NCI-H1092 treated with DMSO at 0.1 percent for 48 hours (cell line): Measurements from ENCODE around the gene PMP22.
"Not testable (repeated sequence)": the region's sequence is repeated elsewhere in the genome, so short reads cannot be mapped to it uniquely, and the experiment has no call there.

Experiments used
- DNase-seq: peaks from one replicate; lab custom pipeline; 2025; lab: John Stamatoyannopoulos, UW

Gene PMP22

GRCh38 chr17:15210247-15210646 is 54.9 kb downstream of the PMP22 start:
- no peak for DNase-seq

GRCh38 chr17:15203062-15203461 is 62.1 kb downstream of the PMP22 start:
- not testable (repeated sequence) for DNase-seq

DNA sequence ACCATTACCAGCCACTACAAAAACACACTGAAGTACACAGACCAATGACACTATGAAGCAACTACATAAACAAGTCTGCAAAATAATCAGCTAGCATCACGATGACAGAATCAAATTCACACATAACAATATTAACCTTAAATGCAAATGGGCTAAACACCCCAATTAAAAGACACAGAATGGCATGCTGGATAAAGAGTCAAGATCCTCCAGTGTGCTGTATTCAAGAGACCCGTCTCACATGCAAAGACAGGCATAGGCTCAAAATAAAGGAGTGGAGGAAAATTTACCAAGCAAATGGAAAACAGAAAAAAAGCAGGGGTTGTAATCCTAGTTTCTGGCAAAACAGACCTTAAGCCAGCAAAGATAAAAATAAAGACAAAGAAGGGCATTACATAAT is 64.6 kb downstream of the PMP22 start:
- not testable (repeated sequence) for DNase-seq

DNA sequence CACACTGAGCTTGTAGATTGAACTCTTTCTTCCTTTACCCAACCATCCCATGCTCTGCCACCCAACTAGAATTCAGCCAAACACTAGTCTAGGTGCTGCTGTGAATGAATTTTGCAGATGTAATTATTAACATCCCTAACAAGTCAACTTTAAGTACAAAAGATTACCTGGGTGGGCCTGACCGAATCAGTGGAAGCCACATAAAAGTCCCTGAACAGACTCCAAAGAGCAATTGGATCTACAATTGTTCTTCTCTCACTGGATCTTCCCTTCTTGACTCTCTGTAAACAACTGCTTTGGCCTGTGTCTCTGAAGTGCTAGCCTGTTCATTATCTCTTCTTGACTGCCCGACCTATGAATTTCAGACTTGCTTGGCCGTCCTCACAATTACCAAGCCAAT is 67.9 kb downstream of the PMP22 start:
- DNase-seq = no peak

- DNase-seq = peak; percentile 4
Measured at GRCh38 chr17:15194859-15195277, 70.3 kb downstream of the PMP22 start.

DNA sequence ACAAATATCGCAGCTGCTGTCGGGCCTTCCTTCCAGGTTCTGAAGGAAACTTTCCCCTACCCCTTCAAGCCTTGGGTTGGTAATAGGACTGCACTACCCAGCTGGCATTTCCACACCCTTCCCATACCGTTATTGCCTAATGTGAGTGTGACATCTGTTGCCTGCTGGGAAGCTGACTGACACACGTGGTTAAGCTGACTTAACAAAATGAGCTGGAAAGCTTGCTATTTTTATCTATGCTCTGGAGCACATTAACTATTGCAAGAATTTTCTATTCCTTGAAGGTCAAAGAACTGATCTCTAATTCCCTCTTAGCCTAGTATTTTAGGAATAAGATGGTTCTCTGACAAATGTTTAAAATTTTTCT is 79.5 kb downstream of the PMP22 start:
- no peak for DNase-seq

- no peak for DNase-seq
Measured at GRCh38 chr17:15184872-15185624, 80.1 kb downstream of the PMP22 start.

DNA sequence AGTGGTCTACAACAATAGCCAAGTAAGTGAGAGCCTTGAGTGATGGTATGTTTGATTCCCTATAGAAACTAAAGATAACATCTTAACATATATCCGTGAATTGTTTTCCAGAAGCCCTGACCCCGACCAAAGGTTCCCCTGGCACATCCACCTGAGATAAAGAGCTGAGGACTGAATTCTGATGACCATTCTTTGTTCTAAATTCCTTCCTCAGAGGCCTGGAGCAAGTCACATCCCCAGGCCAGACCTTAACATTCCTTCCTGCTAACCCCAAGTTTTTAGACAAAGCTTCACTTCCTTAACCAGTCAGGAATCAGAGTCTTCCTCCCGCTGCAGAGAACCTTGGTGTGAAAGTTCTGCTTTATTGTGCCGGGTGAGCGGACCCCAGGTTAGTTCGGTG is 83.3 kb downstream of the PMP22 start:
- no peak for DNase-seq

GRCh38 chr17:15181333-15181732 is 83.8 kb downstream of the PMP22 start:
- no peak for DNase-seq

DNA sequence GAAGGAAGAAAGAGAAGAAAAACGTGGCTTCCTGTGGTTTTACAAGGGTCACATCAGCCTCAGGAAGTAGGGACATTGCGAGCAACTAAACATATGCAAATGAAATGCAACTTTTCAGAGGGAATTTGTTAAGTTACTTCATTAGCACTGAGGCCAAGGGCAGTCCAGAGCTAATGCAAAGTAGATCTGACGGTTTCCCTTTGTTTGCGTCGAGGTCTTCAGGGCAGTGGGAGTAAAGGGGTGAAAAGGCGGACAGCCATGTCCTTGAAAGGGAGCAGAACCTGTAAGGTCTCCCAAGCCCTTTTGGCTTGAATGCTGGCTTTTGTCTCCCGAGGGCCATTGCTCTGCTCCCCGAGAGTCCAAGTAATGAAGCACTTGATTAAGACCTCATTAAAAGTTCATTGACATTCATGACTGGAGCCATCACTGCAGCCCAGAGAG is 85.0 kb downstream of the PMP22 start:
- no peak for DNase-seq
